Stimulated activated CD4-positive, alpha-beta T cell treated with anti-CD3 and anti-CD28 coated beads, TNF-alpha, amount 100 ng/mL, for 48 hours (primary cell): ENCODE results near the gene DHRS1.
"Not testable (repeated sequence)": the region's sequence is repeated elsewhere in the genome, so short reads cannot be mapped to it uniquely, and the experiment has no call there.

Source experiments
- DNase-seq, 3 donors: peaks; one replicate each; pipeline ENCODE4 v3.0.0-alpha.2; 2020; ENCODE audit warnings: low read depth in 3 of 3

Gene DHRS1

GRCh38 chr14:24327914-24328313 lies 28.3 kb upstream of the DHRS1 start:
- DNase-seq = not testable (repeated sequence)

- no peak for DNase-seq
These were observed 27.7 kb upstream of the DHRS1 start for GRCh38 chr14:24327303-24327702.

- DNase-seq = no peak
These were observed 26.4 kb upstream of the DHRS1 start for GRCh38 chr14:24325963-24326362.

GRCh38 chr14:24325041-24325530 lies 25.5 kb upstream of the DHRS1 start:
- no peak for DNase-seq

GRCh38 chr14:24324024-24324423 lies 24.4 kb upstream of the DHRS1 start:
- no peak for DNase-seq

GRCh38 chr14:24323341-24323740 lies 23.8 kb upstream of the DHRS1 start:
- no peak for DNase-seq

GRCh38 chr14:24322672-24323071 lies 23.1 kb upstream of the DHRS1 start:
- no peak for DNase-seq

GRCh38 chr14:24321212-24321975 lies 21.8 kb upstream of the DHRS1 start:
- DNase-seq = no peak

GRCh38 chr14:24317141-24317928 lies 17.8 kb upstream of the DHRS1 start:
- no peak for DNase-seq

- DNase-seq = no peak
These were observed 17.0 kb upstream of the DHRS1 start for GRCh38 chr14:24316597-24316950.

GRCh38 chr14:24315807-24316596 lies 16.4 kb upstream of the DHRS1 start:
- DNase-seq = no peak

- no peak for DNase-seq
These were observed 15.7 kb upstream of the DHRS1 start for GRCh38 chr14:24315243-24315806.

GRCh38 chr14:24314377-24315193 lies 15.0 kb upstream of the DHRS1 start:
- no peak for DNase-seq

GRCh38 chr14:24313913-24314312 lies 14.3 kb upstream of the DHRS1 start:
- DNase-seq = no peak

- DNase-seq = no peak
These were observed 13.3 kb upstream of the DHRS1 start for GRCh38 chr14:24312736-24313507.

GRCh38 chr14:24311837-24312615 lies 12.4 kb upstream of the DHRS1 start:
- DNase-seq = no peak

GRCh38 chr14:24310646-24311604 lies 11.3 kb upstream of the DHRS1 start, which contains the start of gene LTB4R:
Gene LTB4R, plus strand, starts transcription at chr14:24311502. Its CDS starts 4,150 bp downstream, at chr14:24315652.
- peak; percentile 37 to 52 (median 39) for DNase-seq

- DNase-seq = no peak
These were observed 10.7 kb upstream of the DHRS1 start for GRCh38 chr14:24310265-24310645.
